CD4-positive, alpha-beta memory T cell (primary cell): ENCODE data around the gene KIFBP. TPM values are rescaled to one million over a fixed set of nuclear protein-coding genes. Genes with fewer than 3 reads are reported as not detected.
"Not testable (repeated sequence)": the region's sequence is repeated elsewhere in the genome, so short reads cannot be mapped to it uniquely, and the experiment has no call there.

Source experiments
- CTCF ChIA-PET: fragments of 350-600 bp; sonication (Branson Sonifier 250); formaldehyde crosslinking; loops from one replicate; lab custom pipeline; 2021; ENCODE audit warnings: inconsistent platforms; ENCODE audit not compliant: partially characterized antibody; lab: Charles Lee
- POLR2A ChIA-PET: fragments of 350-600 bp; sonication (Branson Sonifier 250); formaldehyde crosslinking; loops from one replicate; lab custom pipeline; 2021; ENCODE audit not compliant: partially characterized antibody; lab: Charles Lee
- DNase-seq, 5 donors: peaks; one replicate each; pipeline versions ENCODE4 v3.0.0 to v3.0.0-alpha.2; 2020 to 2022; ENCODE audit warnings: mixed read lengths in 1 of 5
- H3K27ac ChIP-seq: one replicate; pipeline ENCODE4 v1.7.0; 2013; ENCODE audit warnings: low read depth, low read length
- H3K27me3 ChIP-seq: 2 replicates; pipeline ENCODE4 v1.7.0; 2013; ENCODE audit warnings: mild to moderate bottlenecking, low read length, moderate library complexity; ENCODE audit not compliant: insufficient read depth
- H3K36me3 ChIP-seq: 2 replicates; pipeline ENCODE4 v1.7.0; 2013; ENCODE audit warnings: mild to moderate bottlenecking, low read length, moderate library complexity; ENCODE audit not compliant: insufficient read depth
- H3K4me1 ChIP-seq: 2 replicates; pipeline ENCODE4 v1.7.0; 2013; ENCODE audit warnings: mild to moderate bottlenecking, low read length, moderate library complexity; ENCODE audit not compliant: insufficient read depth
- H3K4me3 ChIP-seq, 2 donors: one replicate each; pipeline ENCODE4 v1.7.0; 2013; ENCODE audit warnings: low read length in 2 of 2, mild to moderate bottlenecking in 1 of 2
- H3K9me3 ChIP-seq, 2 donors: one replicate each; pipeline ENCODE4 v1.7.0; 2013; ENCODE audit warnings: low read length in 2 of 2, control low read depth in 1 of 2; ENCODE audit not compliant: control insufficient read depth in 1 of 2
- H3K27ac Mint-ChIP-seq, 7 donors: one replicate each; pipeline ENCODE4 v1.8.0; 2020 to 2021; ENCODE audit warnings: mixed read lengths in 7 of 7, mild to moderate bottlenecking in 6 of 7, inconsistent platforms in 3 of 7, moderate library complexity in 3 of 7
- H3K27me3 Mint-ChIP-seq, 2 donors: one replicate each; pipeline ENCODE4 v1.8.0; 2020 to 2021; ENCODE audit warnings: mixed read lengths in 2 of 2
- H3K36me3 Mint-ChIP-seq, 2 donors: one replicate each; pipeline ENCODE4 v1.8.0; 2020 to 2021; ENCODE audit warnings: mixed read lengths in 2 of 2, inconsistent platforms in 1 of 2, mild to moderate bottlenecking in 1 of 2
- H3K4me1 Mint-ChIP-seq, 4 donors: one replicate each; pipeline ENCODE4 v1.8.0; 2020 to 2021; ENCODE audit warnings: mixed read lengths in 4 of 4, mild to moderate bottlenecking in 1 of 4
- H3K4me3 Mint-ChIP-seq, 8 donors: one replicate each; pipeline ENCODE4 v1.8.0; 2020 to 2021; ENCODE audit warnings: mixed read lengths in 8 of 8, mild to moderate bottlenecking in 7 of 8, moderate library complexity in 6 of 8, inconsistent platforms in 3 of 8
- H3K9me3 Mint-ChIP-seq, 8 donors: one replicate each; pipeline ENCODE4 v1.8.0; 2020 to 2021; ENCODE audit warnings: mixed read lengths in 8 of 8, mild to moderate bottlenecking in 5 of 8, inconsistent platforms in 3 of 8, moderate library complexity in 1 of 8
- intact Hi-C: fragments of 100-400 bp; cut with micrococcal nuclease; formaldehyde crosslinking; loops from one replicate; pipeline ENCODE4 v1.15.1; 2023
- polyA plus RNA-seq, 2 donors: library from polyadenylated mRNA; unstranded; fragments of 300-500 nt; fragmentation: Illumina TruSeq; gene quantifications; one replicate each; pipeline ENCODE4 v1.2.3, GENCODE V29; 2021
- total RNA-seq, 2 experiments: library from RNA; stranded (reverse); gene quantifications; one replicate each; pipeline ENCODE4 v1.2.3, GENCODE V29; 2021

The KIFBP gene
- total and polyA plus RNA-seq, 4 experiments from 2014 or later, result 2.7 to 18.5 (median 13.0) TPM

GRCh38 chr10:69037489-69037888 lies 48.9 kb downstream of the KIFBP start:
- Mint-ChIP-seq H3K27ac (no peak overlapping the region), H3K27me3 (no peaks in the 10 kb centered on the region), H3K4me1 (no peaks in the 10 kb centered on the region), H3K36me3 (no peaks in the 10 kb centered on the region), H3K4me3 (no peak overlapping the region), H3K9me3 (no peaks in the 10 kb centered on the region)
- Histone ChIP-seq H3K36me3 (no peaks in the 10 kb centered on the region), H3K27ac (no peak overlapping the region), H3K4me3 (no peak overlapping the region), H3K9me3 (no peaks in the 10 kb centered on the region), H3K4me1 (no peaks in the 10 kb centered on the region), H3K27me3 (no peaks in the 10 kb centered on the region)
- POLR2A ChIA-PET, result no interaction called here
- CTCF ChIA-PET, result no interaction called here
- DNase-seq, result no peak
- intact Hi-C loops, result no loop called here

- H3K36me3 Mint-ChIP-seq, H3K4me3 ChIP-seq, intact Hi-C loops, H3K27ac ChIP-seq, H3K36me3 ChIP-seq, H3K9me3 Mint-ChIP-seq, DNase-seq, H3K9me3 ChIP-seq, H3K27me3 ChIP-seq, H3K27me3 Mint-ChIP-seq, H3K27ac Mint-ChIP-seq, H3K4me3 Mint-ChIP-seq: not testable (repeated sequence)
- H3K4me1 ChIP-seq, result peaks cover 28% of the 10 kb centered on the region
- peaks cover 18 to 24% (median 22%) of the 10 kb centered on the region in 4 donors for H3K4me1 Mint-ChIP-seq
- POLR2A ChIA-PET, result interaction anchor here (1.1 kb wide), 1 partner anchor 47 kb away, joined by 3 read pairs; the partner anchor contains the start of gene SRGN
- CTCF ChIA-PET, result interaction anchor here (0.7 to 1.3 kb wide), 2 partner anchors 25 to 28 kb away, joined by 3 to 4 read pairs; no protein-coding TSS in a partner anchor
These were observed 52.3 kb downstream of the KIFBP start for GRCh38 chr10:69040904-69041303.

GRCh38 chr10:69042417-69042816 lies 53.8 kb downstream of the KIFBP start:
- Mint-ChIP-seq H3K4me1 (peaks cover 19 to 32% (median 26%) of the 10 kb centered on the region in 4 donors), H3K9me3 (no peaks in the 10 kb centered on the region), H3K27ac (peak overlapping the region in 1 of 7 donors; percentile 18), H3K27me3 (no peaks in the 10 kb centered on the region), H3K36me3 (peaks cover 0 to 2% of the 10 kb centered on the region in 2 donors), H3K4me3 (no peak overlapping the region)
- no peak for DNase-seq
- intact Hi-C loops, result no loop called here
- Histone ChIP-seq H3K36me3 (no peaks in the 10 kb centered on the region), H3K4me1 (peaks cover 32% of the 10 kb centered on the region), H3K9me3 (no peaks in the 10 kb centered on the region), H3K27me3 (no peaks in the 10 kb centered on the region), H3K4me3 (no peak overlapping the region), H3K27ac (no peak overlapping the region)
- CTCF ChIA-PET, result interaction anchor here (1.2 kb wide), 1 partner anchor 37 kb away, joined by 4 read pairs; no protein-coding TSS in a partner anchor
- POLR2A ChIA-PET, result no interaction called here

- Histone ChIP-seq H3K36me3 (no peaks in the 10 kb centered on the region), H3K9me3 (no peaks in the 10 kb centered on the region), H3K4me1 (peaks cover 32% of the 10 kb centered on the region), H3K27me3 (no peaks in the 10 kb centered on the region), H3K4me3 (no peak overlapping the region), H3K27ac (no peak overlapping the region)
- Mint-ChIP-seq H3K4me3 (no peak overlapping the region), H3K9me3 (no peaks in the 10 kb centered on the region), H3K27ac (peak overlapping the region in 2 of 7 donors; percentile 18 to 29), H3K4me1 (peaks cover 19 to 32% (median 26%) of the 10 kb centered on the region in 4 donors), H3K36me3 (peaks cover 0 to 2% of the 10 kb centered on the region in 2 donors), H3K27me3 (no peaks in the 10 kb centered on the region)
- intact Hi-C loops, result no loop called here
- POLR2A ChIA-PET, result interaction anchor here (7.1 kb wide), 1 partner anchor 47 kb away, joined by 110 read pairs; the partner anchor contains the start of gene SRGN
- DNase-seq, result no peak
- CTCF ChIA-PET, result interaction anchor here (3.6 to 3.8 kb wide), 2 partner anchors 37 to 50 kb away, joined by 23 to 27 read pairs; no protein-coding TSS in a partner anchor
These were observed 54.2 kb downstream of the KIFBP start for GRCh38 chr10:69042838-69043237.

GRCh38 chr10:69043931-69044531 lies 55.4 kb downstream of the KIFBP start:
- H3K27me3 Mint-ChIP-seq, result no peaks in the 10 kb centered on the region
- no peaks in the 10 kb centered on the region for H3K9me3 Mint-ChIP-seq
- peak overlapping the region; percentile 57 for H3K27ac ChIP-seq
- H3K4me1 ChIP-seq, result peaks cover 32% of the 10 kb centered on the region
- H3K9me3 ChIP-seq, result no peaks in the 10 kb centered on the region
- CTCF ChIA-PET, result interaction anchor here (0.8 to 3.8 kb wide), 9 partner anchors 17 to 88 kb away, joined by 3 to 27 read pairs (median 3); partner anchors contain the start of genes DDX21 and SRGN
- H3K36me3 ChIP-seq, result no peaks in the 10 kb centered on the region
- peaks cover 19 to 32% (median 27%) of the 10 kb centered on the region in 4 donors for H3K4me1 Mint-ChIP-seq
- DNase-seq, result peak; percentile 19 to 47 (median 34)
- H3K4me3 Mint-ChIP-seq, result peak overlapping the region; percentile 41 to 86 (median 72)
- peak overlapping the region; percentile 20 to 26 for H3K4me3 ChIP-seq
- H3K27ac Mint-ChIP-seq, result peak overlapping the region; percentile 93 to 99 (median 97)
- intact Hi-C loops, result no loop called here
- no peaks in the 10 kb centered on the region for H3K27me3 ChIP-seq
- H3K36me3 Mint-ChIP-seq, result peaks cover 0 to 2% of the 10 kb centered on the region in 2 donors
- POLR2A ChIA-PET, result interaction anchor here (1.0 to 7.1 kb wide), 12 partner anchors 11 to 275 kb away, joined by 3 to 110 read pairs (median 6); partner anchors contain the start of genes DDX21, SRGN, SUPV3L1 and VPS26A

GRCh38 chr10:69044546-69044945 lies 55.9 kb downstream of the KIFBP start:
- peaks cover 0 to 2% of the 10 kb centered on the region in 2 donors for H3K36me3 Mint-ChIP-seq
- H3K27ac ChIP-seq, result peak overlapping the region; percentile 57
- H3K4me3 Mint-ChIP-seq, result peak overlapping the region; percentile 41 to 86 (median 72)
- H3K4me3 ChIP-seq, result peak overlapping the region; percentile 20 to 26
- H3K27ac Mint-ChIP-seq, result peak overlapping the region; percentile 93 to 99 (median 97)
- H3K36me3 ChIP-seq, result no peaks in the 10 kb centered on the region
- H3K4me1 Mint-ChIP-seq, result peaks cover 19 to 32% (median 27%) of the 10 kb centered on the region in 4 donors
- no peaks in the 10 kb centered on the region for H3K9me3 Mint-ChIP-seq
- no peaks in the 10 kb centered on the region for H3K27me3 Mint-ChIP-seq
- CTCF ChIA-PET, result interaction anchor here (0.7 to 3.8 kb wide), 8 partner anchors 19 to 67 kb away, joined by 3 to 27 read pairs (median 3); partner anchors contain the start of gene SRGN
- POLR2A ChIA-PET, result interaction anchor here (0.7 to 7.1 kb wide), 15 partner anchors 11 to 274 kb away, joined by 3 to 110 read pairs (median 4); partner anchors contain the start of genes DDX21, SRGN, SUPV3L1 and VPS26A
- intact Hi-C loops, result no loop called here
- no peaks in the 10 kb centered on the region for H3K9me3 ChIP-seq
- H3K4me1 ChIP-seq, result peaks cover 32% of the 10 kb centered on the region
- H3K27me3 ChIP-seq, result no peaks in the 10 kb centered on the region
- DNase-seq, result peak in 2 of 5 donors; percentile 13
